H1 (cell line): ENCODE results near the gene SF3A2. TPM values are rescaled to one million over a fixed set of nuclear protein-coding genes. Genes with fewer than 3 reads are reported as not detected.

Experiments
- CTCF ChIA-PET: fragments of 300-600 bp; sonication (Branson Sonifier 250); formaldehyde crosslinking; loops from one replicate; lab custom pipeline; 2021; ENCODE audit not compliant: partially characterized antibody; lab: Charles Lee
- POLR2A ChIA-PET: fragments of 300-600 bp; sonication (Branson Sonifier 250); formaldehyde crosslinking; loops from one replicate; lab custom pipeline; 2021; ENCODE audit warnings: inconsistent platforms; ENCODE audit not compliant: partially characterized antibody; lab: Charles Lee
- DNase-seq, 2 experiments: peaks; one replicate each; pipeline versions ENCODE4 v3.0.0 to v3.0.0-alpha.2; 2010 to 2022; ENCODE audit warnings: low spot score in 2 of 2, low read depth in 1 of 2, mixed read lengths in 1 of 2
- FAIRE-seq: peaks from 2 replicates; lab custom pipeline; 2011; peaks lifted over from hg19 to GRCh38; lab: Jason Lieb, UNC
- H2AFZ ChIP-seq: 2 replicates; pipeline ENCODE4 v1.8.1; 2012; ENCODE audit warnings: low read length, inconsistent platforms
- H2AK5ac ChIP-seq: 2 replicates; pipeline ENCODE4 v1.6.1; 2013; ENCODE audit warnings: low read depth, low read length
- H2BK120ac ChIP-seq: replicated peaks from 2 replicates; pipeline ENCODE3; 2013; ENCODE audit warnings: low read depth, low read length, inconsistent platforms
- H2BK12ac ChIP-seq: 2 replicates; pipeline ENCODE4 v1.6.1; 2013; ENCODE audit warnings: low read depth, low read length
- H2BK15ac ChIP-seq: 2 replicates; pipeline ENCODE4 v1.6.1; 2013; ENCODE audit warnings: low read length
- H2BK20ac ChIP-seq: 2 replicates; pipeline ENCODE4 v1.6.1; 2013; ENCODE audit warnings: low read length
- H2BK5ac ChIP-seq: 2 replicates; pipeline ENCODE4 v1.6.1; 2013; ENCODE audit warnings: low read depth, low read length
- H3K14ac ChIP-seq: 2 replicates; pipeline ENCODE4 v1.6.1; 2013; ENCODE audit warnings: inconsistent platforms; ENCODE audit not compliant: insufficient read length
- H3K18ac ChIP-seq: 2 replicates; pipeline ENCODE4 v1.6.1; 2013; ENCODE audit warnings: low read length; ENCODE audit errors: extremely low read depth
- H3K23ac ChIP-seq: 2 replicates; pipeline ENCODE4 v1.6.1; 2013; ENCODE audit warnings: inconsistent platforms; ENCODE audit not compliant: insufficient read length
- H3K23me2 ChIP-seq: 2 replicates; pipeline ENCODE4 v1.6.1; 2013; ENCODE audit warnings: low read depth, low read length
- H3K27ac ChIP-seq: 2 replicates; pipeline ENCODE4 v1.6.1; 2011; ENCODE audit warnings: low read depth, low read length, inconsistent platforms
- H3K27me3 ChIP-seq, 4 experiments: replicated peaks in 1 of 4; 1 replicate in 1 of 4; 2 replicates in 3 of 4; pipeline versions ENCODE4 v1.6.1 to v1.8.1; 2011 to 2013; ENCODE audit warnings: low read length in 3 of 4, mild to moderate bottlenecking in 3 of 4, inconsistent platforms in 2 of 4, mixed read lengths in 2 of 4, moderate library complexity in 1 of 4; ENCODE audit not compliant: control insufficient read depth in 3 of 4, insufficient read depth in 3 of 4; ENCODE audit errors: extremely low read depth in 1 of 4
- H3K36me3 ChIP-seq, 4 experiments: 2 replicates each; pipeline versions ENCODE4 v1.6.1 to v1.8.1; 2011 to 2013; ENCODE audit warnings: mild to moderate bottlenecking in 4 of 4, low read length in 3 of 4, moderate library complexity in 2 of 4, control low read depth in 1 of 4, inconsistent platforms in 1 of 4; ENCODE audit not compliant: insufficient read depth in 4 of 4, control insufficient read depth in 2 of 4
- H3K4ac ChIP-seq: replicated peaks from 2 replicates; pipeline ENCODE3; 2013; ENCODE audit warnings: low read length, low read depth, mixed read lengths, inconsistent platforms; ENCODE audit not compliant: insufficient read length
- H3K4me1 ChIP-seq, 4 experiments: replicated peaks in 1 of 4; 1 replicate in 1 of 4; 2 replicates in 3 of 4; pipeline versions ENCODE4 v1.6.1 to v1.8.1; 2011 to 2013; ENCODE audit warnings: low read length in 3 of 4, inconsistent platforms in 2 of 4, mixed read lengths in 1 of 4; ENCODE audit not compliant: insufficient read depth in 4 of 4, control insufficient read depth in 3 of 4
- H3K4me2 ChIP-seq, 2 experiments: 2 replicates each; pipeline versions ENCODE4 v1.6.1 to v1.8.1; 2011 to 2013; ENCODE audit warnings: low read depth in 2 of 2, low read length in 2 of 2, control low read depth in 1 of 2, inconsistent platforms in 1 of 2, mild to moderate bottlenecking in 1 of 2; ENCODE audit not compliant: insufficient read depth in 1 of 2
- H3K4me3 ChIP-seq, 4 experiments: fragments of 200-600, 300-600 bp in 1 of 4; sonication (generic), shearing (Covaris generic), sonication (Bioruptor Twin) in 1 of 4; 2 replicates each; pipeline versions ENCODE4 v1.5.1 to v1.8.1; 2011 to 2016; ENCODE audit warnings: low read length in 4 of 4, low read depth in 3 of 4, control low read depth in 2 of 4, inconsistent platforms in 2 of 4, mild to moderate bottlenecking in 2 of 4, mixed read lengths in 1 of 4, moderate library complexity in 1 of 4; ENCODE audit not compliant: insufficient read depth in 2 of 4; ENCODE audit errors: extremely low read depth in 1 of 4
- H3K56ac ChIP-seq: replicated peaks from 2 replicates; pipeline ENCODE3; 2013; ENCODE audit warnings: low read depth, mild to moderate bottlenecking, mixed read lengths, low read length, inconsistent platforms; ENCODE audit not compliant: insufficient read length
- H3K79me1 ChIP-seq: 2 replicates; pipeline ENCODE4 v1.6.1; 2013; ENCODE audit warnings: low read depth, low read length, control low read depth
- H3K79me2 ChIP-seq, 2 experiments: 2 replicates each; pipeline versions ENCODE4 v1.6.1 to v1.8.1; 2012 to 2013; ENCODE audit warnings: low read length in 2 of 2, mild to moderate bottlenecking in 2 of 2, inconsistent platforms in 1 of 2; ENCODE audit not compliant: insufficient read depth in 2 of 2, control insufficient read depth in 1 of 2
- H3K9ac ChIP-seq, 4 experiments: replicated peaks in 1 of 4; 1 replicate in 1 of 4; 2 replicates in 3 of 4; pipeline versions ENCODE4 v1.6.1 to v1.8.1; 2011 to 2013; ENCODE audit warnings: low read depth in 3 of 4, low read length in 3 of 4, control low read depth in 2 of 4, mild to moderate bottlenecking in 2 of 4, moderate library complexity in 2 of 4, inconsistent platforms in 1 of 4; ENCODE audit errors: extremely low read depth in 1 of 4
- H3K9me3 ChIP-seq, 2 experiments: 2 replicates each; pipeline versions ENCODE4 v1.6.1 to v1.8.1; 2012 to 2013; ENCODE audit warnings: mild to moderate bottlenecking in 2 of 2, moderate library complexity in 2 of 2, control low read depth in 1 of 2, inconsistent platforms in 1 of 2, low read depth in 1 of 2, low read length in 1 of 2, mixed read lengths in 1 of 2; ENCODE audit not compliant: insufficient read depth in 2 of 2
- H4K20me1 ChIP-seq, 2 experiments: replicated peaks in 1 of 2; 2 replicates each; pipeline versions ENCODE3 to v1.8.1; 2011 to 2013; ENCODE audit warnings: inconsistent platforms in 2 of 2, low read length in 2 of 2, mild to moderate bottlenecking in 1 of 2; ENCODE audit not compliant: insufficient read depth in 2 of 2, control insufficient read depth in 1 of 2
- H4K5ac ChIP-seq: 2 replicates; pipeline ENCODE4 v1.6.1; 2013; ENCODE audit warnings: low read length, low read depth, mixed read lengths, inconsistent platforms; ENCODE audit not compliant: insufficient read length
- H4K8ac ChIP-seq: 2 replicates; pipeline ENCODE4 v1.8.0; 2013; ENCODE audit warnings: mild to moderate bottlenecking, moderate library complexity, low read length, inconsistent platforms; ENCODE audit not compliant: insufficient read depth; ENCODE audit errors: extremely low read depth
- H4K91ac ChIP-seq: replicated peaks from 2 replicates; pipeline ENCODE3; 2013; ENCODE audit warnings: low read length, mixed read lengths, inconsistent platforms; ENCODE audit not compliant: insufficient read length
- CTBP2 ChIP-seq: IDR thresholded peaks from 2 replicates; pipeline ENCODE4 v1.7.0; 2011; ENCODE audit warnings: borderline replicate concordance, mild to moderate bottlenecking, moderate library complexity, mixed read lengths, low read length; ENCODE audit not compliant: insufficient read depth, insufficient read length
- TAF1 ChIP-seq: IDR thresholded peaks from 2 replicates; pipeline ENCODE4 v1.6.1; 2011; ENCODE audit warnings: mild to moderate bottlenecking, low read depth, low read length
- WGBS, 2 experiments: shearing (Covaris generic) in 1 of 2; methylation state at CpG; one replicate each; pipeline versions ENCODE4 v1.1.6 to v1.1.7; 2013 to 2015; ENCODE audit warnings: low lambda C conversion rate in 2 of 2, mixed read lengths in 2 of 2, inconsistent platforms in 1 of 2, low coverage in 1 of 2, missing lambda C conversion rate in 1 of 2; ENCODE audit not compliant: insufficient replicate concordance in 2 of 2, insufficient coverage in 1 of 2, insufficient read length in 1 of 2; ENCODE audit errors: extremely low coverage in 1 of 2, missing lambda C conversion rate in 1 of 2; 5-methylcytosine and 5-hydroxymethylcytosine counted together
- polyA plus RNA-seq, 7 experiments: library from polyadenylated mRNA; depleted of rRNA in 3 of 7; stranded (reverse) in 5 of 7; unstranded in 2 of 7; fragments of >200 nt in 5 of 7; fragments of 200-250 nt in 2 of 7; gene quantifications; 1 replicate in 5 of 7; 2 replicates in 1 of 7; 4 replicates in 1 of 7; pipeline versions ENCODE4 v1.2.1 to v1.2.3, GENCODE V29; 2011 to 2013; ENCODE audit warnings: missing spikeins in 2 of 7, mixed read lengths in 2 of 7
- total RNA-seq: library from RNA; stranded (reverse); fragmentation: NEBNext Ultra II Directional; extraction: Animal tissue kit (Norgen Biotek cat#: 25700); gene quantifications from 2 replicates; pipeline ENCODE4 v1.2.1, GENCODE V29; 2021

The SF3A2 gene
- total and polyA plus RNA-seq, 2 of the 8 experiments (the other 6 are each of a cell fraction or from before 2014, with no cell fraction given): 15.3 to 146 TPM

DNA sequence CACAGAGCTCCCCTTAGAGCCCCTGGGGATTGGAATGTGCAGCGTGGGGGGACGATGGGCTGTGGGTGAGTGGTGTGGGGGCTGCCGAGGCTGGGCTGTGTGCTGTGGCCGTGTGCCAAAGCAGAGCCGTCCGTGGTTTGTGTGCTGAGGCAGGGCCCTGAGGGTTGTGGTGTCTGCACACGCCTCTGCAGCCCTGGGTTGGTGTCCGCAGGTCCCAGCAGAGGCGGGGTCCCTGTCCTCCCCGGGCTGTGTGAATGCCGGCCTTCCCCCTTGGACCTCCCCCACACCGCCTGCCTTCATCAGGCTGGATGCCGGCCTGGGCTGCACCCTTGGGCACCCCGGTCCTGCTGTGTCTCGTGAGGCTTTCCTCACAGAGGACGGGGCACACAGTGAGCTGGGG, 46.7 kb upstream of the SF3A2 start:
- 87% methylated on average over 12 of the region's 16 CpGs; no CpG with 5 or more reads in 1 of the 2 experiments for WGBS, 2 experiments
- H2BK5ac ChIP-seq: no peak overlapping the region; the same call in 1 of the 2 replicates
- peaks cover 15% of the 10 kb centered on the region for H3K79me1 ChIP-seq
- no peak overlapping the region for H3K18ac ChIP-seq
- H3K4me2 ChIP-seq: no peak overlapping the region
- no peak overlapping the region for H2BK20ac ChIP-seq
- H2AK5ac ChIP-seq: no peak overlapping the region
- DNase-seq: no peak
- H3K4me1 ChIP-seq: no peaks in the 10 kb centered on the region
- no peaks in the 10 kb centered on the region for H3K23me2 ChIP-seq
- peaks cover 0 to 5% of the 10 kb centered on the region in 2 experiments; a peak in 1 of 4 replicates for H3K79me2 ChIP-seq
- H2BK120ac ChIP-seq: no peak overlapping the region
- CTCF ChIA-PET: interaction anchor here (0.8 to 2.2 kb wide), 7 partner anchors 9 to 93 kb away, joined by 3 to 18 read pairs (median 3); no protein-coding TSS in a partner anchor
- H3K36me3 ChIP-seq: peaks cover 6 to 32% (median 20%) of the 10 kb centered on the region in 4 experiments; a peak in 7 of 8 replicates
- no peak for FAIRE-seq
- no peak overlapping the region for H3K4ac ChIP-seq
- H2AFZ ChIP-seq: no peak overlapping the region
- no peak overlapping the region for H3K23ac ChIP-seq
- H4K91ac ChIP-seq: no peak overlapping the region
- H2BK12ac ChIP-seq: no peak overlapping the region
- H2BK15ac ChIP-seq: no peak overlapping the region
- no peaks in the 10 kb centered on the region for H3K9me3 ChIP-seq
- H3K56ac ChIP-seq: no peak overlapping the region
- TF ChIP-seq CTBP2 (no peak), TAF1 (no peak)
- POLR2A ChIA-PET: interaction anchor here (0.6 to 1.6 kb wide), 2 partner anchors 20 to 60 kb away, joined by 3 read pairs; partner anchors contain the start of gene AMH
- H3K14ac ChIP-seq: no peak overlapping the region
- H4K8ac ChIP-seq: peak overlapping the region; percentile 65; the same call in 1 of the 2 replicates
- H3K9ac ChIP-seq: no peak overlapping the region
- no peak overlapping the region for H4K5ac ChIP-seq
- no peak overlapping the region for H3K4me3 ChIP-seq
- no peaks in the 10 kb centered on the region for H3K27me3 ChIP-seq
- peaks cover 2 to 27% of the 10 kb centered on the region in 2 experiments for H4K20me1 ChIP-seq
- no peak overlapping the region; the same call in 1 of the 2 replicates for H3K27ac ChIP-seq
